SKM-1 treated with dmso at 0.1 percent for 144 hours (cell line): ENCODE results near the gene SPATA6.
"Not testable (repeated sequence)": the region's sequence is repeated elsewhere in the genome, so short reads cannot be mapped to it uniquely, and the experiment has no call there.

ENCODE experiments used
- DNase-seq: peaks from one replicate; lab custom pipeline; 2025; ENCODE audit not compliant: unreplicated experiment; lab: John Stamatoyannopoulos, UW

Gene SPATA6

GRCh38 chr1:48471691-48472576 is at the start of gene SPATA6:
SPATA6 (minus strand) TSS chr1:48472204; CDS start chr1:48472008, 196 bp downstream.
- DNase-seq, result peak; percentile 84

GRCh38 chr1:48519896-48520295 is 47.9 kb upstream of the SPATA6 start:
- DNase-seq, result not testable (repeated sequence)

DNA sequence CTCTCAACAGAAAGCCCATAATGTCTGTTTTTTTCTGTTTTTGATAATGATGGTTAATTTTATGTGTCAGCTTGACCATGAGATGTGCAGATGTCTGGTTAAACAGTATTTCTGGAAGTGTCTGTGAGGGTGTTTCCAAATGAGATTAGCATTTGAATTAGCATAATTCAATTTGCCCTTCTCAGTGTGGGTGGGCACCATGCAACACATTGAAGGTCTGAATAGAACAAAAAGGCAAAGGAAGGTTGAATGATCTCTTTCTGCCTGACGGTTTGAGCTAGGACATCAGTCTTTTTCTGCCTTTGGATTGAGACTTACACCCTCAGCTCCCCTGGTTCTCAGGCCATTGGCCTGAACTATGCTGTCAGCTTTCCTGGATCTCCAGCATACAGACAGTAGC is 34.9 kb upstream of the SPATA6 start:
- no peak for DNase-seq

- no peak for DNase-seq
These were observed 28.8 kb upstream of the SPATA6 start for GRCh38 chr1:48500541-48501450.

GRCh38 chr1:48499211-48499735 is 27.3 kb upstream of the SPATA6 start:
- no peak for DNase-seq

- peak; percentile 56 for DNase-seq
These were observed 26.2 kb upstream of the SPATA6 start for GRCh38 chr1:48498096-48498791.

- DNase-seq, result no peak
These were observed 23.9 kb upstream of the SPATA6 start for GRCh38 chr1:48495911-48496310.

DNA sequence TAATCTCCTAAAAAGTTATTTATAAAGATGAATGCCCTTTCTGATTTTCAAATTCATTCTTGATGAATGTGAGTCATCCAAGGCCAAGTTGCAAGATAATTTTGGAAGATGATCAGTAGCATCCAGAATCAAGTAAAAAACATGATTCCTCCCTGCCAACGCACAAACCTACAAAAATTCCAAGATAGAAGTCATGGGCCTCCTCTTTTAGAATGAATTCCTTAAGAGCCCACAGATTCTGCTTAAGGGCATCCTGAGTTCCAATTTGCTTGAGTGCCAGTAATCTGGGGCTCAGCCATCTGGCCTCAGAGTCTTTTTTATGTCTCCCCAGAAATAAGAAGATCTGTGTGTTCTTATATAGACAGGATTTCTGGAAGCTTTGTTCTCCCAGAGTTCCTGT is 23.2 kb upstream of the SPATA6 start:
- DNase-seq, result no peak

DNA sequence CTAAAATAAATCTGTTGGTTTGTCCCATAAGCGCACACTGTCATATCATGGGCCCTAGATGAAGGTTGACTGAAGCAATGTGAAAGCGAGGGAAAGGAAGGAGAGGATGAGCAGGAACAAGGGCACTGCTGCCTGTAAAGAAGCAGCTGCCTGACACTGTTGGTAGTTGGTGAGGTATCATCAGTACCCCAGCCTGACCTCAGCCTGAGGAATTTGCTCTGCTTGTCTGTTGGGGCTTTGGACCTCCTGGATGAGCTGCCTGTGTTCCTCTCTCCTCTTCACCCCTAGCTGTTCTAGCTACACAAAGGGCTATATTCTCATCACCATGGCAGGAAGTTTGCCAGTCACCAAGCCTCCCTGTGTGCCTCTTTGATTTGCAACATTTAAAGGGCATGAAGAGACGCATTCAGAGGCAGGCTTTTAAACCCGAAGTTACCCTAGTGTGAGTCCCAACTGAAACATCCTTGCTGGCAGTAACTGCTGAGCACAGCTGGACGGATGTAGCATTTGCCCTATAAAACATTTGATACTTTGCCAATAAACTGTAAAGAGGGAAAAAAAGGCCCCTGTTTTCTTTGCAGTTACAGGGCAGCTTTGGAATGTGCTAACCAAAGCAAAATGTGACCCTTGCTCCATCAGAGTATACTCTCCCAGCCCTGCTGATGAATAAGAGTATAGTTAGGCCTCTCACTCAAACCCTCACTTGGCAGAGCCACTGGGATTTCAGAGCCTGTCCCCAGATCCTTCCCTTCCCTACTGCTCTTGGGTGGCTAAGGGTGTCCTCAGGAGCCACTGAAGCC is 22.2 kb upstream of the SPATA6 start:
- no peak for DNase-seq

- no peak for DNase-seq
These were observed 21.0 kb upstream of the SPATA6 start for GRCh38 chr1:48493041-48493440.

DNA sequence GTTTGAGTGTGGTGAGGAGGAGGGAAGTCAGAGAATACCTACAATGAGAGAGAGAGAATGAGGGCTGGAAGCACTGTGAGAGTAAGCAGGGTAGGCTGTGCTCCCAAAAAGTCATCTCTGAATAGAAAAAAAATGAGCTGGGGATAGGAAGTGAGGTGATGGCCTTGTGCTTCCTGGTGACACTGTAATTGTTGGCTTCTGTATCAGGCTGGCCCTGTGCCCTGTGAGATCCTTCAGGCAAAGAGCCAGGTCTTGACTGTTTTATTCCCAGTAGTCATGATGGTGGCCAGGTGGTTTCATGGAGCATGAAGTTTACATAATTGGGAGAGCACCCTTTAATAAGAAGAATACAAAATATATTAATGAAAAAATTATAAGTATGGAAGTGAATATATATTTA is 20.4 kb upstream of the SPATA6 start:
- DNase-seq, result no peak

GRCh38 chr1:48488721-48489120 is 16.7 kb upstream of the SPATA6 start:
- DNase-seq, result no peak

- DNase-seq, result no peak
These were observed 8.5 kb upstream of the SPATA6 start for GRCh38 chr1:48480504-48480903.

DNA sequence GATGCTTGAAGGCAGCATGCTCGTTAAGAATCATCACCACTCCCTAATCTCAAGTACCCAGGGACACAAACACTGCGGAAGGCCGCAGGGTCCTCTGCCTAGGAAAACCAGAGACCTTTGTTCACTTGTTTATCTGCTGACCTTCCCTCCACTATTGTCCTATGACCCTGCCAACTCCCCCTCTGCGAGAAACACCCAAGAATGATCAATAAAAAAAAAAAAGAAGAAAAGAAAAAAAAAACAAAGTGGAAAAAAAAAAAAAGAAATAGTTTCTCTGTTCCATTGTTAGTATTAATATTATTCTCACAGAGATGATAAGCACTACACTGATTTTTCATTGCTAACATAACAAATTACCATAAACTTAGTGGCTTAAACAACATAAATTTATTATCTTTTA is 8.0 kb upstream of the SPATA6 start:
- not testable (repeated sequence) for DNase-seq

GRCh38 chr1:48472638-48473037 is 634 bp upstream of the SPATA6 start:
- no peak for DNase-seq

DNA sequence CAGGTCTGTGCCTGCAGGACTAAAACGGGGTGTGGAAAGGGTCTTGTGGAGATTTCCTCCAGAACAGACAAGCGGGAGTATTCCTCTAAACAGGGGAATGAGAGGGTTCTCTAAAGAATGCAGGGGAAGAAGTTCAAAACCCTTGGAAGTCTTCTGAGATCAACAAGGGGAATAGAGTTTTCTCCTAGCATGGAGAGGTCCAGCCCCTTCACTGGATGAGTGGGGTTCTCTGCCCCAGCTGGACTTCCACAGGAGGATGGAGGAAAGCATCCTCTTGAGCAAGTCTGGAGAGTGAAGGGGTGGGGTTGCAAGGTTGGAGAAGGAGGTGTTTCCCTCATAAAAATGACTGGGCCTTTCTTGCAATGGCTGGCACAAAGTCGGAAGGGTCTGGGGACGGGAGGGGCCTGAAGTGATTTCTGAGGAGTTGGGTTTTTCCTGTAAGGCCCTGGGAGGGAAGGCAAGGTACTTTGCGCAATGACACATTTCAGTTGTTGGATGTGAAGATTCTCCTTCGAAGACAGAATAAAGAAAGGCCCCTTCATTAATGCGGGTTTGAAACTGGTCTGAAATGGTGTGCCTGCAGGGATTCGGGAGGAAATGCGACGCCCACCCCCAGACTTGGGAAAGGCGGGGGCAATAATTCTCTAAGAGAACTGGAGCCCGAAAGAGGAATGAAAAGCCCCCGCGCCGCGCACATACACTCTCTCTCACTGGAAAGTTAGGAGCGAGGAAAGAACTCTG is 884 bp downstream of the SPATA6 start:
- DNase-seq, result no peak

DNA sequence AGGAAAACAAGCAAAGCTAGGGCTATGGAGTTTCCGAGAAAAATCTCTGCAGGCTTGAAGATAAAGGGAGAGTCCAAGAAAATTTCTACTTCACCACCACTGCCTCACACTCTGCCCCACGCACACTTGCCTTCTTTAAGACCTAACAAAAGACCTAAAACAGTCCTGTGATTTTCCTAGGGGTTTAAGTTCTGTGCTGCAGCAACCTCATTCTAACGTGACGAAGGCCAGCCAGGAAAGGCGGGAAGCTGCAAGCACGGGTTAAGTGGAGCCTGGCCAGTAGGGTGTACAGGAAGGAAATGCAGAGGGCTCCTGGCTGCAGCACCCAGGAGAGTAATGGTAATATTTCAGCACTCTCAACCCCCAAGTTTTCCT is 1.5 kb downstream of the SPATA6 start:
- no peak for DNase-seq

- peak; percentile 86 for DNase-seq
These were observed 2.2 kb downstream of the SPATA6 start for GRCh38 chr1:48469616-48470480.

- DNase-seq, result no peak
These were observed 5.4 kb downstream of the SPATA6 start for GRCh38 chr1:48466594-48466993.
